ENCODE results near the gene RSRC2.
"Not testable (repeated sequence)": the region's sequence is repeated elsewhere in the genome, so short reads cannot be mapped to it uniquely, and the experiment has no call there.

Gene RSRC2

GRCh38 chr12:122481861-122482260 lies 44.9 kb downstream of the RSRC2 start:
- no peak for DNase-seq

- DNase-seq: no peak
These were observed 46.0 kb downstream of the RSRC2 start for GRCh38 chr12:122480753-122481152.

GRCh38 chr12:122474324-122474716 lies 52.4 kb downstream of the RSRC2 start:
- DNase-seq: no peak

GRCh38 chr12:122473543-122474323 lies 53.0 kb downstream of the RSRC2 start:
- DNase-seq: no peak

- DNase-seq: no peak
These were observed 55.2 kb downstream of the RSRC2 start for GRCh38 chr12:122471324-122472226.

GRCh38 chr12:122470576-122470975 lies 56.2 kb downstream of the RSRC2 start:
- not testable (repeated sequence) for DNase-seq

GRCh38 chr12:122469856-122470255 lies 56.9 kb downstream of the RSRC2 start:
- not testable (repeated sequence) for DNase-seq

GRCh38 chr12:122467983-122468382 lies 58.8 kb downstream of the RSRC2 start:
- no peak for DNase-seq

- not testable (repeated sequence) for DNase-seq
These were observed 62.3 kb downstream of the RSRC2 start for GRCh38 chr12:122464317-122465042.

GRCh38 chr12:122460641-122461040 lies 66.1 kb downstream of the RSRC2 start:
- DNase-seq: no peak

GRCh38 chr12:122460061-122460460 lies 66.7 kb downstream of the RSRC2 start:
- DNase-seq: no peak

GRCh38 chr12:122459211-122459610 lies 67.5 kb downstream of the RSRC2 start:
- no peak for DNase-seq

- DNase-seq: no peak
These were observed 68.4 kb downstream of the RSRC2 start for GRCh38 chr12:122458105-122459035.

- no peak for DNase-seq
These were observed 69.1 kb downstream of the RSRC2 start for GRCh38 chr12:122457627-122458026.

GRCh38 chr12:122454739-122455138 lies 72.0 kb downstream of the RSRC2 start:
- DNase-seq: no peak

GRCh38 chr12:122454250-122454721 lies 72.5 kb downstream of the RSRC2 start:
- DNase-seq: no peak

All from NCI-H187 treated with DMSO at 0.1 percent for 48 hours (cell line).